Liver (tissue), 9 donors: ENCODE results near the gene PRKX. TPM values are rescaled to one million over a fixed set of nuclear protein-coding genes. Genes with fewer than 3 reads are reported as not detected.

Experiments used
- DNase-seq: peaks from one replicate; pipeline ENCODE4 v3.0.0-alpha.2; 2017; ENCODE audit warnings: low spot score
- H3K27ac ChIP-seq, 2 donors: one replicate each; pipeline ENCODE4 v1.7.0; 2013; ENCODE audit warnings: inconsistent platforms in 2 of 2, low read length in 2 of 2, control low read depth in 1 of 2, low read depth in 1 of 2, mild to moderate bottlenecking in 1 of 2
- H3K27me3 ChIP-seq, 4 donors: one replicate each; pipeline versions ENCODE4 v1.6.1 to v1.7.0; 2013; ENCODE audit warnings: low read length in 3 of 4, inconsistent platforms in 1 of 4, mild to moderate bottlenecking in 1 of 4, moderate library complexity in 1 of 4; ENCODE audit not compliant: control insufficient read depth in 4 of 4, insufficient read depth in 4 of 4
- H3K36me3 ChIP-seq, 4 donors: one replicate each; pipeline versions ENCODE4 v1.6.1 to v1.7.0; 2013; ENCODE audit warnings: low read length in 3 of 4, mild to moderate bottlenecking in 3 of 4, low read depth in 1 of 4, moderate library complexity in 1 of 4; ENCODE audit not compliant: control insufficient read depth in 4 of 4, insufficient read depth in 3 of 4
- H3K4me1 ChIP-seq, 4 donors: one replicate each; pipeline versions ENCODE4 v1.6.1 to v1.7.0; 2013; ENCODE audit warnings: low read length in 3 of 4, mild to moderate bottlenecking in 3 of 4, moderate library complexity in 1 of 4; ENCODE audit not compliant: control insufficient read depth in 4 of 4, insufficient read depth in 4 of 4
- H3K4me3 ChIP-seq, 3 donors: one replicate each; pipeline versions ENCODE4 v1.6.1 to v1.7.0; 2013; ENCODE audit warnings: low read length in 3 of 3, control low read depth in 1 of 3, low read depth in 1 of 3, mild to moderate bottlenecking in 1 of 3
- H3K9ac ChIP-seq, 2 donors: one replicate each; pipeline ENCODE4 v1.7.0; 2013; ENCODE audit warnings: low read length in 2 of 2, mild to moderate bottlenecking in 2 of 2, moderate library complexity in 2 of 2, control low read depth in 1 of 2, low read depth in 1 of 2
- H3K9me3 ChIP-seq, 4 donors: one replicate each; pipeline versions ENCODE4 v1.6.1 to v1.7.0; 2013; ENCODE audit warnings: low read length in 3 of 4; ENCODE audit not compliant: control insufficient read depth in 4 of 4
- ATF3 ChIP-seq: IDR thresholded peaks from 2 replicates; pipeline ENCODE4 v1.6.1; 2016; ENCODE audit warnings: antibody characterized with exemption
- CTCF ChIP-seq: fragments of 150-350 bp; IDR thresholded peaks from 2 replicates; pipeline ENCODE4 v1.5.1; 2017; ENCODE audit warnings: improper control_type of control experiment, low read depth, low read length; ENCODE audit not compliant: missing input control
- FOXA1 ChIP-seq: IDR thresholded peaks from 2 replicates; pipeline ENCODE4 v1.6.1; 2016; ENCODE audit warnings: antibody characterized with exemption
- HNF4G ChIP-seq: IDR thresholded peaks from 2 replicates; pipeline ENCODE4 v1.6.1; 2016; ENCODE audit warnings: antibody characterized with exemption
- JUND ChIP-seq, 2 donors: IDR thresholded peaks; 2 replicates each; pipeline ENCODE4 v1.6.1; 2016; ENCODE audit warnings: antibody characterized with exemption in 2 of 2
- MAX ChIP-seq: IDR thresholded peaks from 2 replicates; pipeline ENCODE4 v1.6.1; 2016; ENCODE audit warnings: antibody characterized with exemption
- NR2F2 ChIP-seq: IDR thresholded peaks from 2 replicates; pipeline ENCODE4 v1.6.1; 2016; ENCODE audit warnings: antibody characterized with exemption
- REST ChIP-seq: IDR thresholded peaks from 2 replicates; pipeline ENCODE4 v1.6.1; 2016; ENCODE audit warnings: antibody characterized with exemption, mild to moderate bottlenecking
- TAF1 ChIP-seq: conservative IDR thresholded peaks from 2 replicates; pipeline ENCODE4 v1.6.1; 2016; ENCODE audit warnings: antibody characterized with exemption, mild to moderate bottlenecking
- YY1 ChIP-seq: IDR thresholded peaks from 2 replicates; pipeline ENCODE4 v1.6.1; 2016; ENCODE audit warnings: antibody characterized with exemption, mild to moderate bottlenecking
- ZBTB33 ChIP-seq: IDR thresholded peaks from 2 replicates; pipeline ENCODE4 v1.6.1; 2016; ENCODE audit warnings: antibody characterized with exemption
- WGBS: extraction: QIAGEN DNeasy Blood & Tissue Kit; methylation state at CpG from one replicate; pipeline ENCODE4 v1.1.7; 2013; 5-methylcytosine and 5-hydroxymethylcytosine counted together
- polyA plus RNA-seq, 2 donors: library from polyadenylated mRNA; stranded (reverse) in 1 of 2; unstranded in 1 of 2; fragments of 200-250 nt in 1 of 2; fragments of >200 nt in 1 of 2; fragmentation: Nextera tagmentation in 1 of 2; extraction: Ambion mirVana in 1 of 2; gene quantifications; one replicate each; pipeline versions ENCODE4 v1.2.1 to v1.2.3, GENCODE V29; 2013 to 2015
- total RNA-seq, 2 donors: library from RNA; depleted of rRNA; stranded (reverse); fragments of >200 nt; gene quantifications; one replicate each; pipeline ENCODE4 v1.2.3, GENCODE V29; 2014
- donor health status: healthy.
- donor health status: healthy.
- donor health status: healthy.
- donor health status: healthy.
- donor health status: healthy.

PRKX gene
- total and polyA plus RNA-seq, 4 donors = 0.63 to 4.0 (median 1.7) TPM

GRCh38 chrX:3603026-3603661 is 110.3 kb downstream of the PRKX start:
- no peak for DNase-seq
- Histone ChIP-seq H3K36me3 (no peaks in the 10 kb centered on the region), H3K27me3 (no peaks in the 10 kb centered on the region), H3K9me3 (no peaks in the 10 kb centered on the region), H3K9ac (no peak overlapping the region), H3K4me3 (no peak overlapping the region), H3K27ac (no peak overlapping the region), H3K4me1 (no peaks in the 10 kb centered on the region)
- WGBS = 84% methylated on average over 10 of the region's 10 CpGs
- TF ChIP-seq REST = no peak
- no peak for TF ChIP-seq TAF1
- no peak for TF ChIP-seq HNF4G
- no peak for TF ChIP-seq FOXA1

- WGBS = 81% methylated on average over 7 of the region's 7 CpGs
- TF ChIP-seq TAF1 (no peak), NR2F2 (no peak), MAX (no peak), JUND (IDR thresholded peaks at IDR 0.05) (no peak), ZBTB33 (no peak), YY1 (no peak), CTCF (no peak), ATF3 (no peak)
- no peaks in the 10 kb centered on the region for H3K4me1 ChIP-seq
- no peak overlapping the region for H3K9ac ChIP-seq
- H3K27me3 ChIP-seq = no peaks in the 10 kb centered on the region
- no peak for DNase-seq
- no peak overlapping the region for H3K4me3 ChIP-seq
- H3K27ac ChIP-seq = no peak overlapping the region
- no peaks in the 10 kb centered on the region for H3K36me3 ChIP-seq
- no peaks in the 10 kb centered on the region for H3K9me3 ChIP-seq
Measured at GRCh38 chrX:3599802-3600430, 113.5 kb downstream of the PRKX start.
